Activated CD4-positive, alpha-beta T cell treated with anti-CD3 and anti-CD28 coated beads, Interleukin-10, Interleukin-2, amounts not matched to agents 100 ng/mL and 50 ng/mL, durations not matched to agents 16 hours and 8 hours (primary cell): ENCODE data around the gene PXK.
A peak's percentile ranks its signal among the peaks of the same experiment; 100 is the strongest.
"Not testable (repeated sequence)": the region's sequence is repeated elsewhere in the genome, so short reads cannot be mapped to it uniquely, and the experiment has no call there.

Experiments
- DNase-seq: peaks from one replicate; pipeline ENCODE4 v3.0.0-alpha.2; 2020

PXK gene

GRCh38 chr3:58332575-58333188 lies at the start of gene PXK:
Gene PXK, plus strand, starts transcription at chr3:58332892. Its CDS starts 97 bp downstream, at chr3:58332989.
- DNase-seq: peak; percentile 84

- DNase-seq: no peak
These were observed 47.4 kb upstream of the PXK start for GRCh38 chr3:58285334-58285733.

GRCh38 chr3:58287354-58287753 lies 45.3 kb upstream of the PXK start:
- DNase-seq: no peak

DNA sequence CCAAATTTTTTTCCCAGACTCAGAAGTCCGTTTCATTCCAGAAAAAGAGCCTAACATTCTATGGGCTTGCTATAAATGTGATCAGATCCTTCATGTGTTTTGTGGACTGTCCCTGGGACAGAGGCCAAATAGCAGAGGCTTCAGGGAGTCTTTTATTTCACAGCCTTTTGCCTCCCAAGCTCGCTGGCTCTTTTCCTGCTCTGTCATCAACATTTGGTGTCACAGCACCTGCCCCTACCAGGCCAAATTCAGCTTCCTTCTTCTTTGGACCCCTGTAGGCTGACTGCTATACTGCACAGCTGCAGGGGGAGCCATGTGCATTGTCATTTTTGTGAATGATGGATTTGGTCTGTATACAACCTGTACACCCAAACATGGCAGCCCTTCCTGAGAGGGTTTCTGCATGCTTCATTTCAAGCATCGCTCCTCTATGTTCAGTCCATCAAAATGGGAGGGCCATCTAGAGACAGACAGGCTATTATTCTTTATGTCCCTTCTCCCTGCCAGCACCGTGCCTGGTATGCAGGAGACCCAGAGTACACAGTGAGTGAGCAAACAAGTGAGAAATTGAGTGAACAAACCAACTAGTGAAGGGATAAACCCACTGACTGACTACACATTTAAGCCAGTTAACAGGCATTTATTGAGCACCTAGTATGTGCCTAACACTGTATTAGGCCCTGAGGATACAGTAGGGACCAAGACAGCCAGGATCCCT lies 44.5 kb upstream of the PXK start:
- no peak for DNase-seq

DNA sequence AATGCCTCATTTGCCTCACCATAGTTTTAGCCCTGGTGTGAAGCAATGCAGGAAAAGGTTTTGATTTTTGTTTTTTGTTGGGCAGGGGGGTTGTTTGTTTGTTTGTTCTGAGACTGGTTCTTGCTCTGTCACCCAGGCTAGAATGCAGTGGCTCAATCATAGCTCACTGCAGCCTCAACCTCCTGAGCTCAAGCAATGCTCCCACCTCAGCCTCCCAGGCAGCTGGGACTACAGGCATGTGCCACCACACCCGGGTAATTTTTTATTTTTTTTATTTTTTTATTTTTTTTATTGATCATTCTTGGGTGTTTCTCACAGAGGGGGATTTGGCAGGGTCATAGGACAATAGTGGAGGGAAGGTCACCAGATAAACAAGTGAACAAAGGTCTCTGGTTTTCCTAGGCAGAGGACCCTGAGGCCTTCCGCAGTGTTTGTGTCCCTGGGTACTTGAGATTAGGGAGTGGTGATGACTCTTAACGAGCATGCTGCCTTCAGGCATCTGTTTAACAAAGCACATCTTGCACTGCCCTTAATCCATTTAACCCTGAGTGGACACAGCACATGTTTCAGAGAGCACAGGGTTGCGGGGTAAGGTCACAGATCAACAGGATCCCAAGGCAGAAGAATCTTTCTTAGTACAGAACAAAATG lies 43.6 kb upstream of the PXK start:
- DNase-seq: not testable (repeated sequence)

- not testable (repeated sequence) for DNase-seq
These were observed 42.2 kb upstream of the PXK start for GRCh38 chr3:58290446-58290845.

DNA sequence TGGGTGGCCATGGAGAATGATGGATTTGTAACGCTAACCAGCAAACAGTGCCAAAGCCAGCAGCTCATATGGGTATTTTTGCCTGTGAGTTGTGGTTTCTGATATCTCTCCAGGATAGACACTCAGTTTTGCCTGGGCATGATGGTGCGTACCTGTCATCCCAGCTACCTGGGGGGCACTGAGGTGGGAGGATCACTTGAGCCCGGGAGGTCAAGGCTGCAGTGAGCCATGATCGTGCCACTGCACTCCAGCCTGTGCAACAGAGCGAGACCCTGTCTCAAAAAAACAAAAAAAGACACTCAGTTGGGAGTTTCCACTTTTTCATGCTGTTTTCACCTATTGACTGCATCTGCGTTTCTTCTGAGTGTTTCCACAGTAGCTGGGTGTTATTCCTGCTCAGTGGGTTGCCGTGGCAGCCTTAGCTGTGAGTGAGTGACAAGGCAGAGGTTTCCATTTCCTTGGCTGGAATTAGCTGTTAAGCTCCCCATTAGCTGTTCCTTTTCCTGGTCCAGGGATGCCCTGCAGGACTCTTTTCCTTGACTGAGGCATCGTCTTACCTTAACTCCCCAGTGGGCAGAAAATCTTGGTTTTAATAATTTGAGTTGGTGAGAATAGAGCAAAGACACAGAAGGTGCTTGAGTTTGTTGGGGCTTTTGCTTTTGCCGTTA lies 40.9 kb upstream of the PXK start:
- DNase-seq: no peak

DNA sequence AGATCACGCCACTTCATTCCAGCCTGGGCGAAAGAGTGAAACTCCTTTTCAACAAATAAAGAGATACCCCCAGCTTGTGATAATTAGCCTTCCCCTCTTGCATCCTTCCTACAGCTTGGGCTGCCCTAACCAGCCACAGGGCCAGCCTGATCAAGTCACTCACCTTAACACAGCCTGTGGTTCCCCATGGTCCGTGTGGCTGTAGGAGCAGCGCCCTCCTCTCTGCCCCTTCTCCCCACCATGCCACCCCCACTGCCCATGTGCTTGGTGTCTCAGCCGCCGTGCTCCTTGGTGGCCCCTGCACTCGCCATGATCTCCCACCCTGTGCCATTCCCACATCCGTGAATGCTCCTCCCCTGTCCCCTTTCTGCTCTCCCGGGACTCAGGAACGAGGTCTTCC lies 39.8 kb upstream of the PXK start:
- DNase-seq: no peak

- no peak for DNase-seq
These were observed 39.2 kb upstream of the PXK start for GRCh38 chr3:58293516-58293915.

GRCh38 chr3:58296269-58296668 lies 36.4 kb upstream of the PXK start:
- DNase-seq: no peak

DNA sequence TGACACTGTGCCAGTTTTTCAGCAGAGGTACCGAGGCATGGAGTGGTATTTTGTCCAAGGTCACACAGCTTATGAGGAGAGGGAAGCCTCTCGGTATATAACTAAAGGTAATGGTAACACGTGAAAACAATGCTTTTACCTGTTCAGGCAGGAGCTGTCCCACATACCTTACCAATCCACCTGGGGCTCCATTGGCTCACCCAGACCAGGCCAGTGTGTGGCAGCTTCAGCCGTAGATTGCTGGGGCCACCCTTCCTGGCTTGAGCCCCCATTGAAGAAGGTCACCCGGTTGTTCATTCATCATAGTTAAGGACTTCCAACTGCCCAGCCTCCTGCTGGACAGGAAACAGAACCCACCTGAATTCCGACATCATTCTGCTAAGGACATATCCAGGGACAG lies 35.8 kb upstream of the PXK start:
- DNase-seq: no peak

DNA sequence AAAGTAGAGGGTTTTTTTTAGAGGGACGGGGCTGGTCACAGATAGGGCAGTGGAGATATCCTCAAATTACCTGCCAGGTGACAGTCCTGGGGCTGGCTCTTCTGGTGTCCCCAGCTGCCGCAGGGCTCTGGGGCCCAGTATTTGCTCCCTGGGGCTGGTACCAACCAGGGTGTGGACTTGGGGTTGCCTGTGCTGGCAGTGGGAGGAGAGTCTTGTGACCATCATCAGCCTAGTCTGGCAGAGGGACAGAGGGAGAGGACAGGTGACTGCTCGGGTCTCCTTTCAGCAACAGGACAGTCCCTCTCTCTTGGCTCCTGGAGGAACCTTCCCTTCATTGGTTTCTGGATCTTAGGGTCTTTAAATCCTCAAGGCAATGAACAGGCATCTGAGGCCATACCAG lies 34.5 kb upstream of the PXK start:
- DNase-seq: no peak

DNA sequence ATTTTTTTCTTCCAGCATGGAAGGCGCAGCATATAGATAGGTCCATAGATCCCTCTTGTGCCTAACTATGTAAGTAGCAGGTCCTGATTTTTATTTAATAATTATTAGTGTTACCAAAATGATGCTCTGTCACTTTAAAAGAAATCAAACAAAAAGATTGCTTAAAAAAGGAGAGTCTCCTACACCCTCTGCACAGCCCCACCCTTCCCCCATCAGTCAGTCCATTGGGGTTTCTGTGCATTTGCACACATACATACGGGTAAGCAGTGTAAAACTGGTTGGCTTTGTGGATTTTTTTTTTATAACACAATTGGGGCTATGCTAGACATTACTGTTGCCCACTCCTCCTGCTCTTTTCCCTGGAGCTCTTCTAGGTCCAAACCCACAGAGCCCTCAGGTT lies 33.6 kb upstream of the PXK start:
- DNase-seq: no peak

DNA sequence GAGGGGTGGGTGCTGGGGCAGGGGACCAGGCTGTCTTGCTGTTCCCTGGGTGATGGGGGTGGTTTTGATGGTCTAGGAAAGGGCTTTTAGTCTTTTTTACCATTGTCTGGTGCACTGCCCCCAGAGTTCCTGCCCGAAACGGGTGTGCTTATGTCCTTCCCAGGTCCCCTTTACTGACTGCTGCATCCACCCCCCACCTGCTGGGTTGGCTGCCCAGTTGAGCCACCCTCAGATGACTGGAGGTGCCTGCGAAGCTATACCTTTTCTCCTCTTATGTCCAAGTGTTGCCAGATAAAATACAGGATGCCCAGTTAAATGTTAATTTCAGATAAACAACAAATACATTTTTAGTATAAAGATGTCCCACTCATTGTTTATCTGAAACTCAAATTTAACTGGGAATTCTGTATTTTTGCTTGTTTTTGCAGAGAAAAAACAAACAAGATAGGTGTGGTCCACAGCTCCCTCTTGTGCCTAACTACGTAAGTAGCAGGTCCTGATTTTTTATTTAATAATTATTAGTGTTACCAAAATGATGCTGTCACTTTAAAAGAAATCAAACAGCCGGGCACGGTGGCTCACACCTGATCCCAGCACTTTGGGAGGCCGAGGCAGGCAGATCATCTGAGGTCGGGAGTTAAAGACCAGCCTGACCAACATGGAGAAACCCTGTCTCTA lies 32.7 kb upstream of the PXK start:
- DNase-seq: no peak

- DNase-seq: peak; percentile 98
These were observed 26.6 kb upstream of the PXK start, which contains the start of the genes HTD2 and RPP14 for GRCh38 chr3:58305882-58306711. Gene HTD2, plus strand, starts transcription at chr3:58306520. Its CDS starts 11,094 bp downstream, at chr3:58317614. Gene RPP14, plus strand, starts transcription at chr3:58306245. Its CDS starts 4,085 bp downstream, at chr3:58310330.

GRCh38 chr3:58307639-58308215 lies 25.0 kb upstream of the PXK start:
- DNase-seq: peak; percentile 55

GRCh38 chr3:58308728-58309127 lies 24.0 kb upstream of the PXK start:
- DNase-seq: no peak

DNA sequence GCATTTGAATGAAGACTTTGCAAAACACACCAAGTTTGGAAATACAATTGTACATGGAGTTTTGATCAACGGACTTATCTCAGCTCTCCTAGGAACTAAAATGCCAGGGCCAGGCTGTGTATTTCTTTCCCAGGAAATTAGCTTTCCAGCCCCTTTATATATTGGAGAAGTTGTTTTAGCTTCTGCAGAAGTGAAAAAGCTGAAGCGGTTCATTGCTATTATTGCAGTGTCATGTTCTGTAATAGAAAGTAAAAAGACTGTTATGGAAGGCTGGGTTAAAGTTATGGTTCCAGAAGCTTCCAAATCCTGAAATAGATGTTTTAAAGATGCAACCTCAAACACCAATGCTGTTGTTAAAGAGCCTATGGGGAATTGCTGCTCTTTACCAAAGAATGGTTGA lies 14.9 kb upstream of the PXK start:
- no peak for DNase-seq

DNA sequence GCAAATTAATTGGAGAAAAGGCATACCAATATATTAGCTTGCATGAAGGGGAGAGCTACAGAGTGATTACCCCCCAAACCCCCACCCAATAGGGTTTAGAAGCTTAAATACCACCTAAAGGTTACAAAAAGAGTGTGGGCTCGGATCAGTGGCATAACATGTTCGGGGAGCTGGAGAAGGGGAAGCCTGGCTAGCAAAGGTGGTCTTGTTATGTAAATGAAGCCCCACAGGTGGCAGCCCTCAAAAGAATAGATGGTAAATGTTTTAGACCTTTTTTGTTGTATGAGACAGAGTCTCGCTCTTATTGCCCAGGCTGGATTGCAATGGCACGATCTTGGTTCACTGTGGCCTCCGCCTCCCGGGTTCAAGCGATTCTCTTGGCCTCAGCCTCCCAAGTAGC lies 10.9 kb upstream of the PXK start:
- DNase-seq: no peak

- DNase-seq: no peak
These were observed 9.9 kb upstream of the PXK start for GRCh38 chr3:58322793-58323192.

DNA sequence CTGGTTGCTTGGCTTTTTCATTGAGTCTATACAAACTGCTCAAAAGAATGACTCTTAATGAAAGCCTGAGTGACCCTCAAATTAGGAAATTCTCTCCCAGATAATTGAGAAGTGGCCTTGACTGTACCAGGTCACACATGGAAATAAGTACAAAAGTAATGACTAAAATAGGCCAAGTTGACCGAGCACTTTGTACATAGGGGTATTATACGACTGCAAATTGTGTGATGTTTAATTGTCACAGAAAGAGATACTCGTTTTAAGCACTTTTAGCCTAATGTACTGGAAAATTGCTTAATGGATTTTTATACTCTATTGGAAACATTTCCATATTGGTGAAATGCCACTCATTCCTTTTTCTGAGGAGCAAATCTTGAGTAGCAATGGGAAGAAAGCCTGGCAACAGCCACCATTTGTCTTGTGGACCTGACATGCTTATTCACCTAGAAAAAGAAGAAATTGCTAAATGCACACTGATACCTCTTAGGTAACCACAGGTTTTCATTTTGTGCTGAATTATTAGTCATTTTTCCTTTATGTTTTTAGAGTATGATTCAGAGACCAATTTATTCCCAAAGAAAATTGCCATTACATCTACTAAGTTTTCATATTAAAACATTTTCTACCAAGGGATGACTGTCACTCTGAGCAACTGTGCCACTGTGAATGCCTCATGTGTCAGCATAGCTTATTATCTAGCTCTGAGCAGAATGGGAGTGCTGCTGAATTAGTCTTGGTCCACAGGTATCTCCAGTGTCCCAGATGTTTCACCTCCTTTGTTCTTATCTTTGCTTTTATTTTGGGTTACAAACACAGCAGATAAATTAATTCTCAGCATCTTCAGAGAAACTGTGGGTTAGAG lies 8.9 kb upstream of the PXK start:
- DNase-seq: peak; percentile 38
